Kidney capillary endothelial cell (primary cell): ENCODE measurements around the gene MRPL39.
A peak's percentile ranks its signal among the peaks of the same experiment; 100 is the strongest.

ENCODE experiments used
- DNase-seq: peaks from one replicate; pipeline ENCODE4 v3.0.0-alpha.2; 2018; ENCODE audit warnings: low spot score

Gene MRPL39

DNA sequence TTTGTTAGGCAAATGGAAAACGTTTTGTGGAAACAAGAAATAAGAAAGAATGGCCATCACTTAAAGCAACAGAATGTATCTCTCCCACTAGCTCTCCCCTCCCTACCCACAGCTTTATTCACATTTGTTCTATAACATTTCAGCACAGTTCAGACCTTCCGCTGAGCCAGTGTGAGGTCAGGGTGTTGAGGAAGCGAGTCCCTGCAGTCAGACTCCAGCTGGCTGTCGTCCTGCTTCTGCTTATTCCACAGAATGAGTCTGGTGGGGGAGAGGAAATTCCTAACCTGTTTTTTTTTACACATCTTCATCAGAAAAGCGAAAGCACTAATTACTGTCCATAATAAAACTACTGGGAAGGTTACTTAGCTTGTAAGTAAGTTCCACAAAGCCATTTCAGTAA is 39.0 kb downstream of the MRPL39 start:
- DNase-seq, result peak; percentile 83

DNA sequence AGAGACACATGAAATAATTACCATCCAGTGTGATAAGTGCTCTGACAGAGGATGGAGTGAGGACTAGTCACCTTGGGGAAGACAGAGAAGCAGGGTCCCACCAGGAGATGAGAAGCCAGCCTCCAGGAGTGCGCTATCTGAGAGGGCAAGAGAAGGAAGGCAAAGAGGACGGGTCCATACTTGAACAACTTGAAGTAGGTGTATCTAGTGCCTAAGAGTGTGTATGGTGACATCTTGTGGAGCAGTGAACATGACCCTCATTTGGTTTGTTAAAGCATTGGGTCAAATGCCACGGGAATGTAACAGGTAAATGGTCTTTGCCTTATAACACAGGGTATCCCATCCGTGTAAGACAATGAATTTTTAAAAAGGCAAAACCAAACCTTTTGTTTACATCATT is 39.8 kb downstream of the MRPL39 start:
- DNase-seq, result no peak

DNA sequence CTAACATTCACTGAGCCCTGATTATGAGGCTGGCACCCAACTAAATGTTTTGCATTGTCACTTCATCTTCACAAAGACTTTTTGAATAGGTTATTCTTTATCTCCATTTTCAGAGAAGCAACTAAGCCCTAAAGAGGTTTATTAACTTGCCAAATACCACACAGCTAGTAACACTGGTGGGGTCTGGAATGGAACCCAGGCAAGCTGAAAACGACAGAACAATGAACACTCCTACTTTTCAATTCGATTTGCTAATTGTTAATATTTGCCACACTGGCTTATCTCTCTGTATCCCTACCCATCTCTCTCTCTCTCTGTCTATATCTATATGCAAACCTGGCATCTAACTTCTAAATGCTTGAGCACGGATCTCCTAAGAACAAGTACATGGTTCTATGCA is 40.6 kb downstream of the MRPL39 start:
- no peak for DNase-seq

DNA sequence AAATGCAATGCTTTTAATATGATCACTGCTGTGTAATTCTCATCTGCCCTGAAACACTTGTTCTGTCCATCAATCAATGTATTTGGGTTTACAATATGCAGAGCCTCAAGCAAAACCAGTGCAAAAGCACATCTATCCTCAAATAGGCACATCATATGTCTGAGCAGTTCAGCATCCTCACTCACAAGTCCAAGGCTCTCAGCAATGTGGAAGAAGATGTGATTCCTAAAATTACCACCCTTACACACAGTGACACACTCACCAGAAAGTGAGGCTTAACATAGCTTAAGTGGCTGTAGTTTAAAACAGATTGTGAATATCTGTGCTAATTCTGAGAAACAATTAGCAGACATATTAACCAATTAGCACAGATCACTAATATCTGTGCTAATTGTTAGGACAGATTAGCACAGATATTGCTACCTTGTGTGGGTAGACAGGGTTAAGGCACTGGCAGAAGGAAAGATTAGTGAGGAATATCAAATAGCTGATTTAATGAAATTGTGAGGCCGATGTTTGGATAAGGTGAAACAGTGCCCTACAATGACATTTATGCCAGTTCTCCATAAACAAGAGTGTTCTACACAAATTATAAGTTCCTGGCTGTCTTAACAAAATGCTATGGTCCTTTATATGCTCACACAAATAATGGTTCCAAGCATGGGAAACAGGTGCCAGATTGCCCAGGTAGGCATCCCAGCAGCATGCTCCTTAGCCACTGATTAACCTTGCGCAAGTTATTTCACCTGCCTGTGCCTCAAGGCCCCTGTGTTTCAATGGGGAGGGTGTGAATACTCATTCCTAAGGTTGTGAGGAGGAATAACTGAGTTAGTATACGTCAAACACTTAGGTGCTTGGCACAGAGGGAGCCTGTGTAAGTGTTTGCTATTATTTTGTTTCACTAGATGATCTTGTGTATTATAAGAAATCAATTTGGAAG is 41.7 kb downstream of the MRPL39 start:
- DNase-seq, result no peak

DNA sequence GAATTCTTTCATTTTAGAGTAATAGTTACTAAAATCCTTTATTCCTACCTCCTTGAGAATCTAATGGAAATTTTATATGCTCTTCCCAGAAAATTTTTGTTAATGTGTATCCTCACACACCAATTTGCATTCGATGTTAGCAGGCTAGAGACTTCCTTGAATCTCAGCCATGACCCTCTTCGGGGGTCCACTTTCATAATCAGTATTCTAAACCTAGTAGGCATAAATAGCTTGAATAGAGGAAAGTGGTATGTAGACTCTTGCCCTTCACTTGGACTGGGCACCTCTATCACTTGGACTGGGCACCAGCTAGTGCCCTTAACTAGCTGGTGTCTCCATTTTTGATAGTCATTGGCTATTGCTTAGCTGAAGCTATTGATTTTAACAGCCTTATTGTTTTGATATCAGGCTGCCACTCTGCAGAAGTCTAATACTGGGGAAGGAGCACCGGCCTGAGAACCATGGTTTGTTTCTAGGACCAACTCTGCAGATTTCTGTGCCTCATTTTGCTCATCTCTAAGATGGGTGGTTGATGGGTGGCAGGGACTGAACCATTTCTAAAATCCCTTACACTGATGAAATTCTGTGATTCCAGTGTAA is 42.8 kb downstream of the MRPL39 start:
- DNase-seq, result no peak

DNA sequence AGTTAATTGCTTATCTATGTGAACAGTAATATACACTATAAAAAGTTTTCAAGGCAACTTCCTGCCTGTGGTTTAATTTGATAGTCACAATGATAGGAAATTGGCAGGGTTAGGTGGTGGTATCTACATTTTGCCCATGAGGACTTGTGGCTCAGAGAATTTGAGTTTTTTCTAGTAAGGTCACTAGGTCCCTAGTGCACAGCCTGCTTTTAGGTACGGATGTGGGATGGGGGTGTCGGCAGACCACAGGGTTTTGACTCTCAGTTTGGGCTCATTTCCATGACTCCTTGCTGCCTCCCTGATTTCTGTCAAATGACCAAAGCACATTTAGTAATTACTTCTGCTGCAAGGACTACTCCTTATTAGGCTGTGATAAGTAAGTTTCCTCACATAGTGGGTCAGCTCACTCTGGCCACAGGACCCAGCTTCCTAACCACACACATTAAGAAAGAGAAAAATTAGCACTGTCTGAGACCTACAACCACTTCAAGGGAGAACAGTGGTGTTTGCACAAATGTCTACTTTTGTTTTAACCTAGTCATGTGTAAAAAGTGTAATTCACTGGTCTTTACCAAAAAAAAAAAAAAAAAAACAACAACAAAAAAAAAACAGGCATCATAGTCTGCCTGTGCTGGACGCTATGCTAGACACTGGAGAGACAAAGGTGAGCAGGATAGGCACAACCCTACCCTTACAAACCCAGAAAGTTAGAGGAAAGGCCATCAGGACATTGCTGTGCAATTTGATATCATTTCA is 43.7 kb downstream of the MRPL39 start:
- no peak for DNase-seq

DNA sequence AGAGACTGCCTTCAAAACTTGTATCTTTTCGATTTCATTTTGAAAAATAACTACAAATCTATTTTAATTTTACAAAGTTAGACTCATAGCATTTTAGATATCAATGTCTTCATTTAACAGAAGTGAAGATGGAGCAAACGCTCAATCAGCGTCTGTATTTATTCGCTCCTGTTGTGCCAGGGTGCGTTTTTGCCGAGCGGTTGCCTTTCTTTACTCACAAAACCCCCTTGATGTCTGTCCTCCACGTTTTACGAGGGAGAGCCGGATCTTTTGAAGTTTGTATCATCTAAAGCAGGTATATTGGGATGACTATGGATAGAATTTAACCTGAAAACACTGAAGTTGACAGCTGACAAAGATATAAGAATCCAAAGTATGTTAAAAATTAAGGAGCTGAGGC is 44.6 kb downstream of the MRPL39 start:
- DNase-seq, result no peak

DNA sequence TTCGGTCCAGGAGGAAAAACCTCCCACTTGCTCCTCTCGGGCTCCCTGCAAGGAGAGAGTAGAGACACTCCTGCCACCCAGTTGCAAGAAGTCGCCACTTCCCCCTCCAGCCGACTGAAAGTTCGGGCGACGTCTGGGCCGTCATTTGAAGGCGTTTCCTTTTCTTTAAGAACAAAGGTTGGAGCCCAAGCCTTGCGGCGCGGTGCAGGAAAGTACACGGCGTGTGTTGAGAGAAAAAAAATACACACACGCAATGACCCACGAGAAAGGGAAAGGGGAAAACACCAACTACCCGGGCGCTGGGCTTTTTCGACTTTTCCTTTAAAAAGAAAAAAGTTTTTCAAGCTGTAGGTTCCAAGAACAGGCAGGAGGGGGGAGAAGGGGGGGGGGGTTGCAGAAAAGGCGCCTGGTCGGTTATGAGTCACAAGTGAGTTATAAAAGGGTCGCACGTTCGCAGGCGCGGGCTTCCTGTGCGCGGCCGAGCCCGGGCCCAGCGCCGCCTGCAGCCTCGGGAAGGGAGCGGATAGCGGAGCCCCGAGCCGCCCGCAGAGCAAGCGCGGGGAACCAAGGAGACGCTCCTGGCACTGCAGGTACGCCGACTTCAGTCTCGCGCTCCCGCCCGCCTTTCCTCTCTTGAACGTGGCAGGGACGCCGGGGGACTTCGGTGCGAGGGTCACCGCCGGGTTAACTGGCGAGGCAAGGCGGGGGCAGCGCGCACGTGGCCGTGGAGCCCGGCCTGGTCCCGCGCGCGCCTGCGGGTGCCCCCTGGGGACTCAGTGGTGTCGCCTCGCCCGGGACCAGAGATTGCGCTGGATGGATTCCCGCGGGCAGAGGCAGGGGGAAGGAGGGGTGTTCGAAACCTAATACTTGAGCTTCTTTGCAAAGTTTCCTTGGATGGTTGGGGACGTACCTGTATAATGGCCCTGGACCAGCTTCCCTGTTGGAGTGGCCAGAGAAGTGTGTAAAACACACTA is 45.3 kb downstream of the MRPL39 start:
- peak; percentile 80 for DNase-seq

DNA sequence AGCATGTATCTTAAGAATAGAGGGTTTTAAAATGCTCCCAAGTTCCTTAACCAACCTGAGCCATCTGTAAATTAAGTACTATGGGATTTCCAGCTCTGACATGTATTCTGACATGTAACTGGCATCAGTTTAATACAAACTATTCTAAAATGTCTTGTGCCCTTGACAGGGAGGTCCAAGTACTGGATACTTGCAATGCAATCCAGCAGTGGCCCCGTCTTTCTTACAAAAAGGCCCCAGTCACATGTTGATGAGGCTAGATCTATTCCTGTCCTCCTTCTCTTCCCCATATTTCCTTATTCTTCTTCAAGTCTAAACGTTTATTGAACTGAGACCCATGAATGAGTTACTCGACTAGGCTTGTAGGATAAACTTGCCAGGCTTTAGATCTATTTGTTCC is 46.4 kb downstream of the MRPL39 start:
- DNase-seq, result no peak

DNA sequence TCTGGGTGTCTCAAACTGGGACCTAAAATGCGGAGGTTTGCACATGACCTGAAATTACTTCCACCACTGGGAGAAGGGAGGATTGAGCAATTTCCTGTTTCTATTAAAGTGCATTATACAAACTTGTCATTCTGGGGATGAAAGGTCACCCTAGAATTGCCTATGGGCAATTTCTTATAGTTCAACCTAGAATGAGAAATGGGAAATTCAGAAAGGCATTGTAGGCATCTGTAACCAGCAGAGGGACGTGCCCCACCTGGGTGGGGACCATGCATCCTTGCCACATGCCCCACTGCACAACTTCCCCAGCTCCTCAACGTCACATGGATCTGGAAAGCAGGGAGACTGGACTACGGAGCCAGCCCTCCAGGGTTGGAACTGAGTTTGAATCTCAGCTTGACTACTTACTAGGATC is 47.0 kb downstream of the MRPL39 start:
- DNase-seq, result no peak

DNA sequence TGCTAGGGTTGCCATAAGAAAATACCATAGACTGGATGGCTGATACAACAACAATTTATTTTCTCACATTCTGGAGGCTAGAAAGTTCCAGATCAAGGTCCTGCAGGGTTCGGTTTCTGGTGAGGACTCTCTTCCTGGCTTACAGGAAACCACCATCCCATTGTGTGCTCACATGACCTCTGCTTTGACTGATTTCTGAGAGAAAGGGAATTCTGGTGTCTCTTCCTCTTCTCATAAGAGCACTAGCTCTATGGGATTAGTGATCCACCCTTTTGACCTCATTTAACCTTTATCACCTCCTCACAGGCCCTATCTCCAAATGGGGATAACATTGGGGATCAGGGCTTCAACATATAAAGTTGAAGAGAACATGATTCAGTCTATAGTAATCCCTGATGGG is 47.5 kb downstream of the MRPL39 start:
- DNase-seq, result no peak

DNA sequence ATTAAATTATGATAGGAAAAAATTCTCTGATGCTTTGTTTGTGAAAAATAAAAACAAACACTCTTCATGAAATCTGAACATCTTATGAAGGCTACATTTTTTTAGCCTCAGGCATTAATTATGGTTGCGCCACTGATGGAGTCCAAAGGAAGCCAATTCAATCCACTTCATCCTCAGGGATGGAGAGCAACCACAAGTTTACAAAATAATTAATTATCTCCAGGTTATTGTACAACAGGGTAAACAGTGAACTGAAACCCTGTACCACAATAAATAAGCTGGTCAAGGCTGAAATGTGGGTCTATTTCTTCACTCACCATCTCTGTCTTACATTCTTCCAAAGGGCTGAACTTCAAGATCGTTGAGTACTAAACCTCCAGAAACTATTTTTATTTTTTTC is 49.2 kb downstream of the MRPL39 start:
- no peak for DNase-seq

DNA sequence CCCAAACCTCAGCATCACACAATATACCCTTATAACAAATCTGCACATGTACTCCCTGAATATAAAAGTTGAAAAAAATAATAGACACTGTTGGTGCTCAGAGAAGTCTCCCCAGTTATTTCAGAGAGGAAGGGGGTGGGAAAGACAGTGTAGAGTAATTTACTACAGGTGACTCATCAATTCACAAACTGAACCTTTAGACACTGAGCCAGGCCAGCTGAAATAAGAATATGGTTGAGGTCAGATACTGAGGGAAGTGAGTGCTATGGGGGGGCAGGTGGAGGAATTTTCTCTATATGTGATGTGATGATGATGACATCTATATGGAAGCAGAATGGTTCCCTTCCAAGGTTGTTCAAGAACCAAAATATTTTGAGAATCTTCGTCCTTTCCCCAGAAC is 50.1 kb downstream of the MRPL39 start:
- no peak for DNase-seq

DNA sequence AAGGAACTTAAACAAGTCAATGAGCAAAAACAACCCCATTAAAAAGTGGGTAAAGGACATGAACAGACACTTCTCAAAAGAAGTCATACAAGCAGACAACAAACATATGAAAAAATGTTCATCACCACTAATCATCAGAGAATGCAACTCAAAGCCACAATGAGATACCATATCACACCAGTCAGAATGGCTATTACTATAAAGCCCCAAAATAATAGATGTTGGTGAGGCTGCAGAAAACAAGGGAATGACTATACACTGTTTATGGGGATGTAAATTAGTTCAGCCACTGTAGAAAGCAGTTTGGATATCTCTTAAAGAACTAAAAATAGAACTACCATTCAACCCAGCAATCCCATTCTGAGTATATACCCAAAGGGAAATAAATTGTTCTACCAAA is 51.2 kb downstream of the MRPL39 start:
- no peak for DNase-seq

DNA sequence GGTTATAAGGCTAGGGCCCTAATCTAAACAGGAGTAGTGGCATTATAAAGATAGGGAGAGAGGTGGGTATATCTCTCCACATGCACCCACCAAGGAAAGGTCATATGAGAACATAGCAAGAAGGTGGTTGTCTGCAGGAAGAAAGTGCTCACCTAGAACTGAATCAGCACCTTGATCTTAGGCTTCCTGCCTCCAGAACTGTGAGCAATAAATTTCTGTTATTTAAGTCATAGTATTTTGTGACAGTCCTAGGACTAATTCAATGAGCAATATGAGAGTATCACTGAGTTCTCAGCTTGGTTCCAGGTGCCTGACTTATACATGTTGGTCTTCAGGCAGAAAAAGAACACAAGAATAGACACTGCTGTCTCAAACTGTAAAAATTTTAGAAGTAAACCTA is 51.8 kb downstream of the MRPL39 start:
- DNase-seq, result no peak

DNA sequence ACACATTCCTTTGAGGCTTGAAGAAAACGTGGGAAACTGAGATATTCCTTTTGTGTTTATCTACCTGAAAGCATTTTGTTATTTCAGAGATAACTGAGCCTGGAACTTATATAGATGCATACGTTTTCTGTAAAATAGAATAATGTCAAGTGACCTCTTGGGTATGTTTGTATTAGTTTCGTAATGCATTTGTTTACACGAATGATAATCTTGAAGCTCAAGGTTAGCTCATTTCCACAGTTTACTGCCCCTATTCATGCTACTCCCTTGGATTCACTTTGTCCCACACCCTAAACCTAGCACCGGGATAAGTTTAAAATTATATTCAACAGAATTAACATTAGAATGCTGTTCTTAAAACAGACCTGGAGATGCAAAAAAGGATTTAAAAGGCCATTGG is 54.4 kb downstream of the MRPL39 start:
- DNase-seq, result no peak

DNA sequence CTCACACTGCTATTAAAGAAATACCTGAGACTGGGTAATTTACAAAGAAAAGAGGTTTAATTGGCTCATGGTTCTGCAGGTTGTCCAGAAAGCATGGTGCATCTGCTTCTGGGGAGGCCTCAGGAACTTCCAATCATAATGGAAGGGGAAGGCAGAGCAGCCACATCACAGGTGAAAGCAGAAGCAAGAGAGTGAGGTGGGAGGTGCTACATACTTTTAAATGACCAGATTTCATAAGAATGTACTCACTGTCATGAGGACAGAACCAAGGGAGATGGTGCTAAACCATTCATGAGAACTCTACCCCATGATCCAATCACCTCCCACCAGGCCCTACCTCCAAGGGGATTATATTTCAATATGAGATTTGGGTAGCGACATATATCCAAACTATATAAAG is 55.7 kb downstream of the MRPL39 start:
- DNase-seq, result no peak

DNA sequence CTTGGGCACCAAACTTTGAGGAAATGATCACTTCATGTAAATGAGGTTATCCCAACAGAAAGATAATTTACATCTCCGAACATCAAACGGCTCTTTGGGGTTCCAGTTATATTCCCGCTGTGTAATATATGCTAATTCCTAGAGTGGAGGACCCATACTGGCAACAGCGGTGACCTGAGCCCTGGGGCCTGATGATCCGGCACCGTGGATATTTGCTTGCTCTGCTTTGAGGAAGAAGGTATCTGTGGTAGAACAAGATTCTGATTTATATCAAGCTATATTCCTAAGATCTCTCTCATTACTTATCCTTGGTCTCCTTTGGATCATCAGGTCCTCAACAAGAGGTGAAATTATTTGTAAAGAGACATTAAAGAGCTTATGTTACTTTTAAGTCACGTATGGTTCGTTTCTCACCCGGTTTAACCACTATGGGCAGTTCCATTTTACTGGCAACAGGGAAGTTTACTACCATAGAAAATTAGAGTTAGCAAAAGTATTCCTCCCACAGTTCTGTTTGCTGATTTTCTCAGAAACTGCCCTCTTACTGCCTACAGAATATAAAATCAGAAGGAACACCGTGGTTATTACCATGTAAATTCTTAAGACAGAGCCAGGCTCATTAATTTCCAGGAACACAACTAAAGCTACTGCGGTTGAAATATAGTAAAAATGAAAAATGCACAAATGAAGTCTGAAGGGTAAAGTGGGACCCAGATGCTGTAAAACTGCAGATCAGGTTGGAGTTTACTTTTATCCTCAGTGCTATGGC is 56.7 kb downstream of the MRPL39 start:
- DNase-seq, result no peak

DNA sequence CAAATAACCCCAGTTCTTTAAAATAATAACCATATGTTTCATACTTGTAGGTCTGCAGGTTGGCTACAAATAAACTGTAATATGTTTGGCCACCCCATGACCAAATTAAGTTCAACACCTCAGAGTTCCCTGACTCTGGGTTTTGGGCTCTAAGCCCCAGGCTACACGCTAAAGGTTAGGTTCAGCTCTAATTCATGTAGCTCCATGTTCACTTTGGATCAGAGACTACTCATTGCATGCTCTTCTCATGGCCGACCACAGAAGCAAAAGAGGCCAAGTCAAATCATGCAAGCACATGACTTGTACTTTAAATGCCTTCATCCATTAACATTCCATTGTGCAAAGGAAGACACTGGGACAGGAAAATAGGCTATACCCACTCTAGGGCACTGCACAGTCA is 66.2 kb downstream of the MRPL39 start:
- no peak for DNase-seq

DNA sequence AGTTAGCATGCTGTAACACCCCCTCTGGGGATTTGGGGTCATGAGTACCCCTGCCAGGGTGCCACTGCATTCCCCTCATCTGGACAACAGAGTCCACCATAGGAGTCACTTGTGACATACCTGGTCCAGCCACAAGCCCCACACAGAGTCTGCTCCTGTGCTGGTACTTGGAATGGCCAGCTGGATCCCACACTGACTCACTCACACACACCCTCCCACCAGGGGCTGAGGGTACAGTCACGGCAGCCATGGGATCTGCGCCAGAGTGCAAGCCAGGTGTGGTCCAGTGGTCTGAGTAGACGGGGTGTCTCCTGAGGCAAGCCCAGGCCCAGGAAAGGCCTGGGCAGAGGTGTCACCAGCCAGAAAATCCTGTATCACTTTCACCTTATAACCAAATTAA is 67.7 kb downstream of the MRPL39 start:
- no peak for DNase-seq

DNA sequence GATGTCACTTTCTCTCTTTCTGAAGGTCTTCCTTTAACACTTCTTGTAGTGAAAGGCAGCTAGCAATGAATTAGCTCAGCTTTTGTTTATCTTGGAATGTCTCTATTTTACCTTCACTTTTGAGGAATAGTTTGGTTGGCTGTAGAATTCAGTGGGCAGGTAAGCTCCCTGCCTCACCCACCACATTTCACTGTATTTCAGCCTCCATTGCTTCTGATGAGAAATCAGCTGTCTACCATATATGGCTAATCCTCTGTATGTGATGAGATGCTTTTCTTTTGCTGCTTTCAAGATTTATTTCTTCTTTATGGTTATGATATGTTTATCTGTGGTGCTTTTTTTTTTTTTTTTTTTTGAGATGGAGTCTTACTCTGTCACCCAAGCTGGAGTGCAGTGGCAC is 70.1 kb downstream of the MRPL39 start:
- no peak for DNase-seq
